NCI-H2171 (cell line): Measurements from ENCODE around the gene COL23A1.
"Not testable (repeated sequence)": the region's sequence is repeated elsewhere in the genome, so short reads cannot be mapped to it uniquely, and the experiment has no call there.

ENCODE experiments used
- DNase-seq: peaks from one replicate; lab custom pipeline; 2025; lab: John Stamatoyannopoulos, UW

COL23A1 gene

DNA sequence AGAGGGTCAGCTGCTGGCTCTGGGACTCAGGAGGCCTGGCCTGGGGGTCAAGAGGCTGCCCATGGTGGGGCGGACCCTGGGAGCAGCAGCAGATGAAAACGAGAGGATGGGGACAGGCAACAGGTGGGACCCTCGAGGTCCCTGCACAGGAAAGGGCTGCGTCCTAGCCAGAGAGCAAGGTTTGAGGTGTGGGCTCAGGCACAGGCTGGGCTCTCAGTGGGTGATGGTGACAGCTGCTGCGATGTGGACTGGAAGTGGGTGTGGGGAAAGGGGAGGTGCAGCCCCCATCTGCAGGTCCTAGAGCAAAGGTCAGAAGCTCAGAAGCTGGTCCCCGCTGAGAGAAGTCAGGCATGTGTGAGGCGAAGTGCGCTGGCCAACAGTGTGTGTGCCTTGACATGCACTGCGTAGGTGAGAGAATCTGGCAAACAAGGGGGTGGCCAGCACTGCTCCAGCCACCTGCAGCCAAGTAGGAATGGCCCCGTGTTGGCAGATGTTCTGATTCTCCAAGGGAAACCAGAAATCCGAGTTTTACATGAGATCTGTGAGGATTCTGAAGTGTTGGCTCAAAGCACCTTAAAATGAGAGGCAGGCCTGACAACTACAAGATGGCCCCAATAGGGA lies 85.7 kb downstream of the COL23A1 start:
- DNase-seq: no peak

- no peak for DNase-seq
Observed at GRCh38 chr5:178502401-178503100, 87.6 kb downstream of the COL23A1 start.

DNA sequence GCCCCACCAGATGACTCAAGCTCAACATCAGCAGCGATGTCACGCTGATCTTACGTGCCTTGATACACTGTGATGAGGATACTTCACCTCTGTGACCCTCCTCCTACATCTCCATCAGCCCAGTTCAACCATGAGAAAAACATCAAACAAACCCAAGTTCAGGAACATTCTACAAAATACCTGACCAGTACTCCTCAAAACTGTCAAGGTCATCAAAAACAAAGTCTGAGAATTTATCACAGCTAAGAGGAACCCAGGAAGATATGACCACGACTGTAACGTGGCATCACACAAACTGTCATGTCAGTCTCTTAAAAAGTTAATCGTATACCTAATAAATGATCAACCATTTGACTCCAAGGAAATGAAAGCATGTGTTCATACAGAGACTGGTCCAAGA lies 90.8 kb downstream of the COL23A1 start:
- no peak for DNase-seq

- no peak for DNase-seq
Observed at GRCh38 chr5:178496642-178497041, 93.6 kb downstream of the COL23A1 start.

DNA sequence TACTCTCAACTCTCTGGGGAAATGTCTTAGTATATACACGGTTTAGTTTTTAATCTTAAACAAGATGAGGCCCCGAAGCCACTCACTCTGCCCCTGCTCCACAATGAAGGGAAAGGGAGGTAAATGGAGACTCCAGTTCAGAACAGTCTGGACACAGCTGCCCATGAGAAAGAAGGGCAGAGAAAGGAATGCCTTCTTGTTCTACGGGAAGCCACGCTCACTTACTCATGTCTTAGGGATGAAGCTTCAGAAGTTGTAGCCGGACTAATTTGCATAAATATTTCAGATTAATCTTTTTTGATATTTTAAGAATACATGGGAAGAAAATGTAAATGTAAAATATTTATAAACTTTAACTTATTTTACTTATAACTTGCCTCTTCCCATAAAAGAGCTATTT lies 94.0 kb downstream of the COL23A1 start:
- DNase-seq: no peak

GRCh38 chr5:178495706-178496105 lies 94.5 kb downstream of the COL23A1 start:
- DNase-seq: no peak

DNA sequence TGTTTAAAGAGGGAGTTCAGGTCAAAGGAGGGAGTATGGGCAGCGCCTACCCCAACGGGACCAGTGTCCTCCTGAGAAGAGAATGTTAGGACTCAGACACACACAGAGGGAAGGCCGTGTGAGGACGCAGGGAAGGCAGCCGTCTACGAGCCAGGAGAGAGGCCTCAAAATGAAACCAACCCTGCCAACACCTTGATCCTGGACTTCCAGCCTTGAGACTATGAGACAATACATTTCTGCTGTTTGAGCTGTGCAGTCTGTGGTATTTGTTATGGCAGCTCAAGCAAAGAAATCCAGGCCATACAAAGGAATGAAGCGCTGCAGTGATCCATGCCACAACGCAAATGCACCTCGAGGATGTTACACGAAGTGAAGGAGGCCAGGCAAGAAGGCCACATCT lies 97.9 kb downstream of the COL23A1 start:
- no peak for DNase-seq

DNA sequence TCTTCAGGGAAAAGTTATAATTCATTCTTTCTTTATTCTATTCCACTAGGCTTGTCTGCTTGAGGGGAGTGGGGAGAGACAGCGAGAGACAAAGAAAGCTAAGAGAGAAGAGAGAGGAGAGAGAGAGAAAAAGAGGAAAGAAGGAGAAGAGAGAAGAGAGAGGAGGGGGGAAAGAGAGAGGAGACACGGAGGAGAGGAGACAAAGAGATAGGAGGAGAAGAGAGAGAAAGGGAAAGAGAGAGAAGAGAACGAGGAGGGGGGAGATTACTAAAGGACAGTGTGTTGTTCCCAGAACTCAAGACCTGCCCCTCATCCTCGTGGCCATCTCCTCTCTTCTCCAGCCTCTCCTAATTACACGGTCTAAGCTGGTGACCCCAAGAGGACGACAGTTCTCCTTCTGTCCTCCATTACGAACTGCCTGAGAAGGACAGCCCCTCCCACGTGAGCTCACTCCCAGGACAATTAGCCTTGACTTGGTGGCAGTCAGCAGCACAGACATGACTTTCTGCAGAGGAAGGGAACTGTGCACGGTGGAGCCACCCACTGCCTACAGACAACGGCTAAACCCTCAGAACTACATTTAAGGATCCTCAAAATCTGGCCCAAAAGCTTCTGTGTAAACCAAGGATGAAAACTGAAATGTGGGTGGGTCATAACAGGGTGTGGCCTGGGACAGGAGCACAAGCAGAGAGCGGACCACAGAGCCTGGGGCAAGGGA lies 99.1 kb downstream of the COL23A1 start:
- no peak for DNase-seq

DNA sequence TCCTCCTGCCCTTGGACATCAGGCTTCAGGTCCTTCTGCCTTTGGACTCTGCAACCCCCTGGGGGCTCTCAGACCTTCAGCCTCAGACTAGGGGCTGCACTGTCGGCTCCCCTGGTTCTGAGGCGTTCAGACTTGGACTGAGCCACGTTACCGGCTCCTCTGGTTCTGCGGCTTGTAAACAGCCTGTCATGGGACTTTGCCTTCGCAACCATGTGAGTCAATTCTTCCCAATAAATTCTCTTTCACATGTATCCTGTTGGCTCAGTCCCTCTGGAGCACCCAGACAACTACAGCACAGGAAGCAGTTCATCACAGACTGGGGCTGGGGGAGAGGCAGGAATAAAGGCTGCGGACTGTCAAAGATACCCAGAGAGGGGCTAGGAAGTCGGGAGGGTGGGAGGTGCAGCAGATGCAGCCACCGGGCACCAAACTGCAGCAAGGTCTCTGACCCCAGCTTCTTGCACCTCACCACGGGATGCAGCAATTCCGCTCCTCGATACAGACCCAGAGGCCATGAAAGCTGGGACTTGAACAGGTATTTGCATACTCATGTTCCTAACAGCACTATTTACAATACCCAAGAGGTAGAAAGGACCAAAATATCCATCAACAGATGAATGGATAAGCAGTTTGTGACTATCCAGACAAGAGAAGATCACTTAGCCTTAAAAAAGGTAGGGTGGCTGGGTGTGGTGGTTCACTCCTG lies 100.8 kb downstream of the COL23A1 start:
- no peak for DNase-seq

GRCh38 chr5:178488696-178489095 lies 101.5 kb downstream of the COL23A1 start:
- no peak for DNase-seq

GRCh38 chr5:178487911-178488600 lies 102.1 kb downstream of the COL23A1 start:
- no peak for DNase-seq

DNA sequence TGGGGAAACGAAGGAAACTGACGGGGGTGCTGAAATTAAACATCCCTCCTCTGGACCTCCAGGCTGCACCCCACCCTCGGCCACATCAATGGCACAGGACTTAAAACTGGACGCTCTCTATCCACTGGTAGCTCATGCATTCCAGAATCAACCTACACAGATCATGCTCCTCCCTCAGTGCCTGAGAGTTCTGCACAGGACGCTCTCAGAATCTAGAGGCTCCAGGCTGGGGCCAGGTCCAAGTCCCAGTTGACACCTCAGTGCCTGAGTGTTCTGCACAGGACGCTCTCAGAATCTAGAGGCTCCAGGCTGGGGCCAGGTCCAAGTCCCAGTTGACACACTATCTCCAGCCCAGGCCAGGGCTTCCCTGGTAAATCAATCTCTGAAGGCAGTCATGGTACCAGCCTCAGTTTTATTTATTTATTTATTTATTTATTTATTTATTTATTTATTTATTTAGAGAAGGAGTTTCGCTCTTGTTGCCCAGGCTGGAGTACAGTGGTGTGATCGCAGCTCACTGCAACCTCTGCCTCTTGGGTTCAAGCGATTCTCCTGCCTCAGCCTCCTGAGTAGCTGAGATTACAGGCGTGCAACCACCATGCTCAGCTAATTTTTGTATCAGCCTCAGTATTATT lies 103.2 kb downstream of the COL23A1 start:
- DNase-seq: not testable (repeated sequence)

DNA sequence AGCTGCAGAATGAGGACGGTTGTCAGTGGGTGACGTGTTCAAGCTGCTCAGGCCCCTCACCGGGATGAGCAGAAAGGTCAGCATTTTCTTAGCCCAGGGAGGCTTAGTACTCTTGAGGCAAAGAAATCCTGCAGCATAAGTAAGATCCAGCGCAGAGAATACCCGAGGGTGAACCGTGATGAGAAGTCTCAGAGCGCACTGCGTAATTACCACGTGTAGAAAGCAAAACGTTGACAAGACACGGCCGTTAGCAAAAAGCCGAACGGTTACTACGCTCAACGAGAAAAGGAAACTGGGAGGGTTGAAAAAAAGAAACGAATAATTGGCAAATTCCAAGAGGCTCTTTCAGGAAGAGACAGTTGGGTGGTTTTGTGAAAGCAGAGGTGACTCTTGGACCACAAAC lies 104.0 kb downstream of the COL23A1 start:
- DNase-seq: no peak

DNA sequence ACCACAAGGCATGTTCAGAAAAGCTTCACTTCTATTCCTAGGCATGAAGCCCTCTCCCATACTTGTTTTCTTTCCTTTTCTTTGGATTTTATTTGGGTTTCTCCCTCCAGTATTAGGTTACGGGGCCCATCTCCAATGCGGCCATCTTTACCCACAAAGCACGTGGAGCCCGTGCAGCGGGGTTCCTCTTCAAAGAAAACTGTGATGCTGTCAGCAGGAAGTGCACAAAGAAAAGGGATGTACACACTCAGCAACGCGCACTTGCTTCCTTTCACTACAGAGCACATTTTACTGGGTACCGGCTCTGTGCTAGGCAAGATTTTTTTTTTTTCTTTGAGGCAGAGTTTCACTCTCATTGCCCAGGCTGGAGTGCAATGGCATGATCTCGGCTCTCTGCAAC lies 106.6 kb downstream of the COL23A1 start:
- DNase-seq: no peak

- DNase-seq: no peak
Observed at GRCh38 chr5:178479261-178479660, 110.9 kb downstream of the COL23A1 start.

GRCh38 chr5:178478370-178478769 lies 111.8 kb downstream of the COL23A1 start:
- DNase-seq: no peak

DNA sequence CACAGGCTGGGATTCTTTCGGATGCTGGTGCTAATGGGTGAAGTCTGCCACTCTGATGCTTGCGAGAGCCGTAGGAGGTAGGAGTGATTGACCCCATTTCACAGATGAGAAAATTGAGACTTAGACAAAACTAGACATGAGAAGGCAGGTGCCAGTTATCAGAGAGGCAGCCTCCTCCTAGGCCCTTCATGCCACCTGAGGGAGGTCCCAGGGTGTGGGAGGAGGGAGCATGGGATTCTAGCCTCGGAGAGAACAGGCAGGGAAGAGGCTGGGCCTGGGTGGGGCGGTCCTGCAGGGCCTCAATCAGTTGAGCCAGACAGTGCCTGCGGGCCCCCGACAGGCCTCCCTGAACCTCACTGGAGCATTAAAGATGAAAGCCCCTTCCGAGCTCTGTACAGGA lies 112.4 kb downstream of the COL23A1 start:
- no peak for DNase-seq

GRCh38 chr5:178476972-178477754 lies 113.0 kb downstream of the COL23A1 start:
- DNase-seq: no peak

DNA sequence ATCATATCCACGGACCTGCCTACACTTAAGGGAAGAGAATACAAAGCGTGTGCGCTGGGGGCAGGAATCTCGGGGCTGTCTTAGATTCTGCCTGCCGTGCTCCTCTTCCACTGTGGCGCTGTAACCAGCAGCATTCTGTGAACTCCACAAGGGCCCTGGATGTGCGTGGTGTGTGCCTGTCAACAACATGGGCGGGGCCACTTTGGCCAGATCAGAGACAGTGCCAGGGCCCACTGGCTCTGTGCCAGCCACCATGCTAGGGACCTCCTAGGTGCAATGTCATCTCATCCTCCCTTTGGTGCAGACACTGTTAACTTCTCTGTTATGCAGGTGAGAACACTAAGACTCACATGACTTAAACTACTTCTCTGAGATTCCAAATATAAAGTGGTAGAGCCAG lies 113.7 kb downstream of the COL23A1 start:
- DNase-seq: no peak

DNA sequence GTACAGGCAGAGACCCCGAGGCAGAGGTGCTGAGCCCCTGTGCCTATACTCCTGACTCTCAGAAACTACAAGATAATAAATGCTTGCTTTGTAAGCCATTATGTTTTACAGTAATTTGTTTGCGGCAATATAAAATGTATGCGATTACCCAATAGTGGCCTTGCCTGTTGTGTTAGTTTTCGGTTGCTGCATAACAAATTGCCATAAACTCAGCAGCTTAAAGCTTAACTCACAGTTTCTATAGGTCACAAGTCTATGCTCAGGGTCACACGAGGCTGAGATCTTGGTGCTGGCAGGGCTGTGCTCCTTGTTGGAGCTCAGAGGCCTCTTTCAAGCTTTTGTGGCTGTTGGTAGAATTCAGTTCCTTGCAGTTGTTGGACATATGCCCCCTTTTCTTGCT lies 114.8 kb downstream of the COL23A1 start:
- DNase-seq: no peak
